NB4 (cell line): ENCODE measurements around the gene LIN37.

Experiments used
- DNase-seq: peaks from one replicate; pipeline ENCODE4 v3.0.0; 2010; ENCODE audit warnings: low read depth
- H3K4me3 ChIP-seq: one replicate; pipeline ENCODE4 v1.5.1; 2011; ENCODE audit warnings: mild to moderate bottlenecking, low read depth, low read length, moderate library complexity
- MYC ChIP-seq: IDR thresholded peaks from 2 replicates; pipeline ENCODE4 v1.6.1; 2011; ENCODE audit warnings: low read depth, low read length
- POLR2A ChIP-seq: IDR thresholded peaks from 2 replicates; pipeline ENCODE4 v1.6.1; 2011; ENCODE audit warnings: mild to moderate bottlenecking; ENCODE audit not compliant: insufficient read length; ENCODE audit errors: extremely low read depth
- TF ChIP-seq, protein P1 (sequence below): IDR thresholded peaks from one replicate; pipeline ENCODE4 v1.5.1; 2012; ENCODE audit warnings: low read depth, low read length
- TF ChIP-seq, protein P2 (sequence below): IDR thresholded peaks from 2 replicates; pipeline ENCODE4 v1.6.1; 2011; ENCODE audit warnings: low read depth, low read length

LIN37 gene

DNA sequence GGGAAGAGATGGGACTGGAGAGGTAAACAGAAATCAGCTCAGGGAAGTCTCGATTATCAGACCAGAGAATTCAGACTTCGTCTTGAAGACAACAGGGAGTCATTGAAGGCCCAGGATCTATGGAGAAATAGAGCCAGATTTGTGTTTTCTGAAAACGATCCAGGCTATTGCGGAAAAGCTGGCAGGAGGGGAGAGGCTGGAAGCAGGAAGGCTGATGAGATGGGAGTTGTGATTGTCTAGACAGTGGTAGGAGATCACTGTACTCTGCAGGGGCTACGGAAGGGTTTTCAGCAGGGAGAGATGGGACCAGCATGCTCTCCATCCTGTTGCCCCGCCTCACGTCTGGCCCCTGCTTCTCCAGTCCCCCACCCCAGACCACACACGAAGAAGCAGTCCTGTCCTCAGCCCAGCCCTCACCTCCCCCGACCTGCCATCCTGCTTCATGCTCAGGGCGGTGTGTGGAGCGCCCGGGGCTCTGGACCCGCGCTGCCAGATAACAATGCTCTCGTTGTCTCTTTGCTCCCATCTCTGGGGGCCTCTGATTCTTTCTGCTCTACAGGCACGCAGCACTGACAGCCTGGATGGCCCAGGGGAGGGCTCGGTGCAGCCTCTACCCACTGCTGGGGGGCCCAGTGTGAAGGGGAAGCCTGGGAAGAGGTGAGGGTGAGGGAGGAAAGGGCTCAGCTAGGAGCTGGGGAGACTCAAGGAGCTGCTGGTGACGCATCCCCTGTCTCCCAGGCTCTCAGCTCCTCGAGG, 28.9 kb downstream of the LIN37 start:
- TF ChIP-seq, protein P1, sequence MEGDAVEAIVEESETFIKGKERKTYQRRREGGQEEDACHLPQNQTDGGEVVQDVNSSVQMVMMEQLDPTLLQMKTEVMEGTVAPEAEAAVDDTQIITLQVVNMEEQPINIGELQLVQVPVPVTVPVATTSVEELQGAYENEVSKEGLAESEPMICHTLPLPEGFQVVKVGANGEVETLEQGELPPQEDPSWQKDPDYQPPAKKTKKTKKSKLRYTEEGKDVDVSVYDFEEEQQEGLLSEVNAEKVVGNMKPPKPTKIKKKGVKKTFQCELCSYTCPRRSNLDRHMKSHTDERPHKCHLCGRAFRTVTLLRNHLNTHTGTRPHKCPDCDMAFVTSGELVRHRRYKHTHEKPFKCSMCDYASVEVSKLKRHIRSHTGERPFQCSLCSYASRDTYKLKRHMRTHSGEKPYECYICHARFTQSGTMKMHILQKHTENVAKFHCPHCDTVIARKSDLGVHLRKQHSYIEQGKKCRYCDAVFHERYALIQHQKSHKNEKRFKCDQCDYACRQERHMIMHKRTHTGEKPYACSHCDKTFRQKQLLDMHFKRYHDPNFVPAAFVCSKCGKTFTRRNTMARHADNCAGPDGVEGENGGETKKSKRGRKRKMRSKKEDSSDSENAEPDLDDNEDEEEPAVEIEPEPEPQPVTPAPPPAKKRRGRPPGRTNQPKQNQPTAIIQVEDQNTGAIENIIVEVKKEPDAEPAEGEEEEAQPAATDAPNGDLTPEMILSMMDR = no peak
- TF ChIP-seq, protein P2, sequence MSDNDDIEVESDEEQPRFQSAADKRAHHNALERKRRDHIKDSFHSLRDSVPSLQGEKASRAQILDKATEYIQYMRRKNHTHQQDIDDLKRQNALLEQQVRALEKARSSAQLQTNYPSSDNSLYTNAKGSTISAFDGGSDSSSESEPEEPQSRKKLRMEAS = no peak
- TF ChIP-seq MYC (no peak), POLR2A (no peak)
- DNase-seq = no peak

DNA sequence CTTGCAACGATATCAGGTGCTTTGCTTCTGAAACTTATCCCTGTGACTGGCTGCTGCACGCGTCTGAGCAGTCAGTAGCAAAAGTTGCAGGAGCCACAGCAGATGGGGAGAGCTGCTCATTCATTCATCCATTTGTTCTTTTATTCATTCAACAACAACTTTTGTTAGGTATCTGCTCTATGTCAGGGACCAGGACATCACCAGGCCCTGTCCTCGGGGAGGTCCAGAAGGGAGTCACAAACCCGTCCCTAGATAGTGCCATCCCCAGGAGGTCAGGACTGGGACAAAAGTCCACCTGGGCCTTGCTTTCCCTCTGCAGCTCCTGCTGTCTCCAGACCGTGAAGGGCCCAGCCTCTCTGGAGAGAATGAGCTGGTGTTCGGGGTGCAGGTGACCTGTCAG, 29.6 kb downstream of the LIN37 start:
- DNase-seq = no peak
- TF ChIP-seq, protein P1 = no peak
- TF ChIP-seq, protein P2 = no peak
- TF ChIP-seq MYC = no peak
- TF ChIP-seq POLR2A = no peak
- no peak overlapping the region for H3K4me3 ChIP-seq

More for the DNA sequence above, 28.9 kb downstream of the LIN37 start:
- no peak overlapping the region for H3K4me3 ChIP-seq

DNA sequence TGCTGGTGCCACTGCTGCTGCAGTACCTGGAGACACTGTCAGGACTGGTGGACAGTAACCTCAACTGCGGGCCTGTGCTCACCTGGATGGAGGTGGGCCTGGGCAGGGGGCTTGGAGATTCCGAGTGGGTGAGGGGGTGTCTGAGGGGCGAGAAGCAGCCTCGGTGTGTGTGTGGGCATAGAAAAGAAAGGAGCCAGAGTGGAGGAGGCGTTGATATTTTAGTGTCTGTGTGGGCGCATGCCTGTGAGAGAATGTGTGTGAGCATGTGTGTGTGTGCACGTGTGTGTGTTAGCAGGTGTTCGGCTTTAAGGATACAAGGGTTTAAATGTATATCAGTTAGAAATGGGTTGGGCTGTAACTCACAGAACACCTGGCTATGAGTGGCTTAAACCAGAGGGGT, 30.7 kb downstream of the LIN37 start:
- H3K4me3 ChIP-seq = no peak overlapping the region
- TF ChIP-seq MYC = no peak
- TF ChIP-seq, protein P2 = no peak
- no peak for TF ChIP-seq POLR2A
- TF ChIP-seq, protein P1 = no peak
- no peak for DNase-seq

DNA sequence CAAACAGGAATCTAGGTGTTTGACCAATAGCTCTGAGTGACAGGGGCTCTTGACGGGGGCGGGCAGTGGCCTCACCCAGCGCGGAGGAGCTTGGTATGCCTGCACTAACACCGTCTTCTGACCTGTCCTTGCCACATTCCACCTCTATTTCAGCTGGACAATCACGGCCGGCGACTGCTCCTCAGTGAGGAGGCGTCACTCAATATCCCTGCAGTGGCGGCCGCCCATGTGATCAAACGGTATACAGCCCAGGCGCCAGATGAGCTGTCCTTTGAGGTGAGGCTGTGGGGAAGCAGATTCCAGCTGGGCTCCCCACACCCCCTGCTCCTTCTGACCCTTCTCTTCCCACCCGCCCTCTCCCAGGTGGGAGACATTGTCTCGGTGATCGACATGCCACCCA, 31.7 kb downstream of the LIN37 start:
- TF ChIP-seq POLR2A (no peak), MYC (no peak)
- TF ChIP-seq, protein P1 = no peak
- TF ChIP-seq, protein P2 = no peak
- DNase-seq = no peak
- H3K4me3 ChIP-seq = no peak overlapping the region

DNA sequence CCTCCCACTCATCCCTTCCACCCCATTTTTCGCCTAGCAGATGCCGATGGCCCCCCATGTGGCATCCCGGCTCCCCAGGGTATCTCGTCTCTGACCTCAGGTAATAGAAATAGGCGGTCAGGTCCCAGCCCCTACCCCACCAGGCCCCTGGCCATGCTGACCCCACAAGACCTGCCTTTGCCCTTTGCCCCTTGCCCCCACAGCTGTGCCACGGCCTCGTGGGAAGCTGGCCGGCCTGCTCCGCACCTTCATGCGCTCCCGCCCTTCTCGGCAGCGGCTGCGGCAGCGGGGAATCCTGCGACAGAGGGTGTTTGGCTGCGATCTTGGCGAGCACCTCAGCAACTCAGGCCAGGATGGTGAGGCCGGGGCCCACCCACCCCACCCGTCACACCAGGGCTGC, 32.3 kb downstream of the LIN37 start:
- no peak for DNase-seq
- H3K4me3 ChIP-seq = no peak overlapping the region
- TF ChIP-seq, protein P1 = no peak
- TF ChIP-seq MYC = no peak
- no peak for TF ChIP-seq POLR2A
- TF ChIP-seq, protein P2 = no peak
